ENCODE measurements around the gene NBEA. TPM values are rescaled to one million over a fixed set of nuclear protein-coding genes. Genes with fewer than 3 reads are reported as not detected.

The NBEA gene
- total RNA-seq, 1 donor: 4.0 TPM

- no peaks in the 10 kb centered on the region for H3K4me1 ChIP-seq (ENCODE audit: insufficient read depth, low read length)
- TF ChIP-seq, protein P1, sequence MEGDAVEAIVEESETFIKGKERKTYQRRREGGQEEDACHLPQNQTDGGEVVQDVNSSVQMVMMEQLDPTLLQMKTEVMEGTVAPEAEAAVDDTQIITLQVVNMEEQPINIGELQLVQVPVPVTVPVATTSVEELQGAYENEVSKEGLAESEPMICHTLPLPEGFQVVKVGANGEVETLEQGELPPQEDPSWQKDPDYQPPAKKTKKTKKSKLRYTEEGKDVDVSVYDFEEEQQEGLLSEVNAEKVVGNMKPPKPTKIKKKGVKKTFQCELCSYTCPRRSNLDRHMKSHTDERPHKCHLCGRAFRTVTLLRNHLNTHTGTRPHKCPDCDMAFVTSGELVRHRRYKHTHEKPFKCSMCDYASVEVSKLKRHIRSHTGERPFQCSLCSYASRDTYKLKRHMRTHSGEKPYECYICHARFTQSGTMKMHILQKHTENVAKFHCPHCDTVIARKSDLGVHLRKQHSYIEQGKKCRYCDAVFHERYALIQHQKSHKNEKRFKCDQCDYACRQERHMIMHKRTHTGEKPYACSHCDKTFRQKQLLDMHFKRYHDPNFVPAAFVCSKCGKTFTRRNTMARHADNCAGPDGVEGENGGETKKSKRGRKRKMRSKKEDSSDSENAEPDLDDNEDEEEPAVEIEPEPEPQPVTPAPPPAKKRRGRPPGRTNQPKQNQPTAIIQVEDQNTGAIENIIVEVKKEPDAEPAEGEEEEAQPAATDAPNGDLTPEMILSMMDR (IDR thresholded peaks at IDR 0.05; ENCODE audit: extremely low read depth, low read depth, low read length): no peak
- no peak for DNase-seq (ENCODE audit: insufficient read length, low spot score, missing footprints)
- no peaks in the 10 kb centered on the region for H3K36me3 ChIP-seq (ENCODE audit: insufficient read depth, low read length)
- no peak overlapping the region for H2AFZ ChIP-seq (ENCODE audit: low read length)
- no peaks in the 10 kb centered on the region for H4K20me1 ChIP-seq (ENCODE audit: insufficient read depth, low read length)
- H3K79me2 ChIP-seq (ENCODE audit: insufficient read depth, low read length): no peaks in the 10 kb centered on the region
- H3K9me3 ChIP-seq (ENCODE audit: low read depth, low read length): no peaks in the 10 kb centered on the region
- H3K4me2 ChIP-seq (ENCODE audit: insufficient read depth, low read length): no peak overlapping the region
- H3K4me3 ChIP-seq (ENCODE audit: insufficient read depth, low read length): no peak overlapping the region
- H3K27ac ChIP-seq (ENCODE audit: low read depth, low read length): no peak overlapping the region
- no peaks in the 10 kb centered on the region for H3K27me3 ChIP-seq (ENCODE audit: insufficient read depth, low read length)
Observed at GRCh38 chr13:34900288-34900739, 41.8 kb upstream of the NBEA start.

GRCh38 chr13:34901572-34901971 lies 40.5 kb upstream of the NBEA start:
- Histone ChIP-seq H4K20me1 (ENCODE audit: insufficient read depth, low read length) (no peaks in the 10 kb centered on the region), H3K4me3 (ENCODE audit: insufficient read depth, low read length) (no peak overlapping the region), H3K27me3 (ENCODE audit: insufficient read depth, low read length) (no peaks in the 10 kb centered on the region), H3K79me2 (ENCODE audit: insufficient read depth, low read length) (no peaks in the 10 kb centered on the region), H2AFZ (ENCODE audit: low read length) (no peak overlapping the region), H3K9me3 (ENCODE audit: low read depth, low read length) (no peaks in the 10 kb centered on the region), H3K27ac (ENCODE audit: low read depth, low read length) (no peak overlapping the region), H3K4me2 (ENCODE audit: insufficient read depth, low read length) (no peak overlapping the region), H3K4me1 (ENCODE audit: insufficient read depth, low read length) (no peaks in the 10 kb centered on the region), H3K36me3 (ENCODE audit: insufficient read depth, low read length) (no peaks in the 10 kb centered on the region)
- no peak for DNase-seq (ENCODE audit: insufficient read length, low spot score, missing footprints)
- TF ChIP-seq, protein P1 (IDR thresholded peaks at IDR 0.05; ENCODE audit: extremely low read depth, low read depth, low read length): no peak

GRCh38 chr13:34911159-34911558 lies 30.9 kb upstream of the NBEA start:
- H3K36me3 ChIP-seq (ENCODE audit: insufficient read depth, low read length): no peaks in the 10 kb centered on the region
- DNase-seq (ENCODE audit: insufficient read length, low spot score, missing footprints): no peak
- H3K4me2 ChIP-seq (ENCODE audit: insufficient read depth, low read length): no peak overlapping the region
- no peak overlapping the region for H3K4me3 ChIP-seq (ENCODE audit: insufficient read depth, low read length)
- H3K9me3 ChIP-seq (ENCODE audit: low read depth, low read length): no peaks in the 10 kb centered on the region
- no peaks in the 10 kb centered on the region for H3K79me2 ChIP-seq (ENCODE audit: insufficient read depth, low read length)
- H2AFZ ChIP-seq (ENCODE audit: low read length): no peak overlapping the region
- H4K20me1 ChIP-seq (ENCODE audit: insufficient read depth, low read length): no peaks in the 10 kb centered on the region
- TF ChIP-seq, protein P1 (IDR thresholded peaks at IDR 0.05; ENCODE audit: extremely low read depth, low read depth, low read length): no peak
- H3K27ac ChIP-seq (ENCODE audit: low read depth, low read length): no peak overlapping the region
- H3K4me1 ChIP-seq (ENCODE audit: insufficient read depth, low read length): no peaks in the 10 kb centered on the region
- H3K27me3 ChIP-seq (ENCODE audit: insufficient read depth, low read length): no peaks in the 10 kb centered on the region

- DNase-seq (ENCODE audit: insufficient read length, low spot score, missing footprints): no peak
- H3K9me3 ChIP-seq (ENCODE audit: low read depth, low read length): no peaks in the 10 kb centered on the region
- no peak overlapping the region for H3K27ac ChIP-seq (ENCODE audit: low read depth, low read length)
- H3K4me2 ChIP-seq (ENCODE audit: insufficient read depth, low read length): no peak overlapping the region
- no peaks in the 10 kb centered on the region for H3K4me1 ChIP-seq (ENCODE audit: insufficient read depth, low read length)
- TF ChIP-seq, protein P1 (IDR thresholded peaks at IDR 0.05; ENCODE audit: extremely low read depth, low read depth, low read length): no peak
- no peaks in the 10 kb centered on the region for H3K27me3 ChIP-seq (ENCODE audit: insufficient read depth, low read length)
- H3K4me3 ChIP-seq (ENCODE audit: insufficient read depth, low read length): no peak overlapping the region
- no peaks in the 10 kb centered on the region for H3K36me3 ChIP-seq (ENCODE audit: insufficient read depth, low read length)
- H4K20me1 ChIP-seq (ENCODE audit: insufficient read depth, low read length): no peaks in the 10 kb centered on the region
- no peaks in the 10 kb centered on the region for H3K79me2 ChIP-seq (ENCODE audit: insufficient read depth, low read length)
- H2AFZ ChIP-seq (ENCODE audit: low read length): no peak overlapping the region
Observed at GRCh38 chr13:34913040-34913439, 29.0 kb upstream of the NBEA start.
